CD4-positive, CD25-positive, alpha-beta regulatory T cell (primary cell): ENCODE measurements around the gene ZNF276. TPM values are rescaled to one million over a fixed set of nuclear protein-coding genes. Genes with fewer than 3 reads are reported as not detected.
"Not testable (repeated sequence)": the region's sequence is repeated elsewhere in the genome, so short reads cannot be mapped to it uniquely, and the experiment has no call there.

ENCODE experiments used
- ATAC-seq, 2 donors: fragments of 150-1000 bp; cut with Tn5 transposase; one replicate each; pipeline ENCODE4 v1.10.0; 2021; ENCODE audit warnings: low read depth in 2 of 2, moderate number of reproducible peaks in 2 of 2, moderate library complexity in 1 of 2
- DNase-seq, 3 donors: peaks; one replicate each; pipeline versions ENCODE4 v3.0.0 to v3.0.0-alpha.2; 2012 to 2022; ENCODE audit warnings: mixed read lengths in 1 of 3
- H3K27ac ChIP-seq: one replicate; pipeline ENCODE4 v1.7.0; 2013; ENCODE audit warnings: mild to moderate bottlenecking, low read length; ENCODE audit not compliant: insufficient read depth, poor library complexity, severe bottlenecking
- H3K27me3 ChIP-seq: one replicate; pipeline ENCODE4 v1.7.0; 2013; ENCODE audit warnings: low read length; ENCODE audit not compliant: control insufficient read depth, insufficient read depth
- H3K36me3 ChIP-seq: one replicate; pipeline ENCODE4 v1.7.0; 2013; ENCODE audit warnings: mild to moderate bottlenecking, low read length, moderate library complexity; ENCODE audit not compliant: control insufficient read depth, insufficient read depth
- H3K4me1 ChIP-seq: 2 replicates; pipeline ENCODE4 v1.7.0; 2013; ENCODE audit warnings: mild to moderate bottlenecking, low read length; ENCODE audit not compliant: insufficient read depth, control insufficient read depth, poor library complexity, severe bottlenecking
- H3K4me3 ChIP-seq: one replicate; pipeline ENCODE4 v1.7.0; 2013; ENCODE audit warnings: low read depth, mild to moderate bottlenecking, low read length, moderate library complexity
- H3K9me3 ChIP-seq, 2 experiments: 1 replicate in 1 of 2; 2 replicates in 1 of 2; pipeline ENCODE4 v1.7.0; 2013; ENCODE audit warnings: low read length in 2 of 2, mild to moderate bottlenecking in 1 of 2, moderate library complexity in 1 of 2; ENCODE audit not compliant: control insufficient read depth in 2 of 2
- H3K27ac Mint-ChIP-seq, 3 donors: one replicate each; pipeline ENCODE4 v1.8.0; 2020 to 2022; ENCODE audit warnings: mild to moderate bottlenecking in 3 of 3, mixed read lengths in 3 of 3, moderate library complexity in 2 of 3
- H3K27me3 Mint-ChIP-seq: one replicate; pipeline ENCODE4 v1.8.0; 2022; ENCODE audit warnings: mild to moderate bottlenecking, mixed read lengths
- H3K36me3 Mint-ChIP-seq: one replicate; pipeline ENCODE4 v1.8.0; 2020; ENCODE audit warnings: mixed read lengths
- H3K4me1 Mint-ChIP-seq, 4 donors: one replicate each; pipeline ENCODE4 v1.8.0; 2020 to 2022; ENCODE audit warnings: mixed read lengths in 4 of 4, mild to moderate bottlenecking in 1 of 4
- H3K4me3 Mint-ChIP-seq, 4 donors: one replicate each; pipeline ENCODE4 v1.8.0; 2020 to 2022; ENCODE audit warnings: mild to moderate bottlenecking in 4 of 4, mixed read lengths in 4 of 4, moderate library complexity in 3 of 4
- H3K9me3 Mint-ChIP-seq, 7 donors: one replicate each; pipeline ENCODE4 v1.8.0; 2020 to 2022; ENCODE audit warnings: mixed read lengths in 7 of 7, mild to moderate bottlenecking in 3 of 7, moderate library complexity in 2 of 7
- polyA plus RNA-seq, 4 donors: library from polyadenylated mRNA; unstranded; fragments of 300-500 nt; fragmentation: Illumina TruSeq; gene quantifications; one replicate each; pipeline ENCODE4 v1.2.3, GENCODE V29; 2021
- total RNA-seq: library from RNA; stranded (reverse); gene quantifications from one replicate; pipeline ENCODE4 v1.2.3, GENCODE V29; 2022

Gene ZNF276
- total and polyA plus RNA-seq, 5 donors from 2014 or later = 15.5 to 108 (median 20.7) TPM

DNA sequence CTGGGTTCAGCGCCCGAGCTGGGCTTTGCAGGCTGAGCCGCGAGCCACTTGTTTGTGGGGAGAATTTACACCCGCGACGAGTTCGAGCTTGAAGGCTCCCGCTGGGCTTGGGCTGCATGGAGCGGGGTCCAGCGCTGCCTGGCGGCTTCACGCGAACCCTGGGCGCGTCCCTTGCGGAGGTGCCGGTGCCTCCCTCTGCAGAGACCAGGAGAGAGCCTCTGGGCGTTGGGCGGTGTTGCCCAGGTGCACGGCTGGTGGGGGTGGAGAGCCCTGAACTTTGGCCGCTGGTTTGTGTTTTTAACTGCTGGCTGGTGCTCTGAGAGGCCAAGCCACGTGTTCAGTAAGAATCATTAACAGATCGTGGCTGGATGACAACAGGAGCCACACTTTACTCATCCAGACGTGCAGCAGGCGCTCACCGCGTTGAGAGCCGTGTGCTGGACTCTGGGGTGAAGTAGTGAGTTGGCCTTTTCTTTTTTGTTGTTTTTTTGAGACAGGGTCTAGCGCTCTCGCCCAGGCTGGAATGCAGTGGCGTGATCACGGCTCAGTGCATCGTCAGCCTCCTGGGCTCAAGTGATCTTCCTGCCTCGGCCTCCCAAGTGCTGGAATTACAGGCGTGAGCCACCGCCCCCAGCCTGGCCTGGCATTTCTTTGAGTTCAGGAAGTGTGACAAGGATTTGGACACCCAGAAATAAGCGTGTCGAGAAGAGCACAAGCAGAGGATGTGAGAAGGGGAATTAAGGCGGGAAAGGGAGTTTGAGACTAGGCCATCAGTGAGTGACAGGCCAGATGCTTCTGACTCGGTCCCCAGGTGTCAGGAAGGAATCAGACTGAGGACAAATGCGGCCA is 34.0 kb upstream of the ZNF276 start:
- Histone ChIP-seq H3K4me3 (peak overlapping the region; percentile 65), H3K4me1 (peaks cover 15% of the 10 kb centered on the region), H3K27ac (peak overlapping the region; percentile 86), H3K27me3 (no peaks in the 10 kb centered on the region), H3K36me3 (peaks cover 20% of the 10 kb centered on the region), H3K9me3 (no peaks in the 10 kb centered on the region)
- Mint-ChIP-seq H3K4me3 (peak overlapping the region; percentile 92 to 95 (median 94)), H3K36me3 (peaks cover 10% of the 10 kb centered on the region), H3K27ac (peak overlapping the region; percentile 71 to 93 (median 83)), H3K9me3 (no peaks in the 10 kb centered on the region), H3K27me3 (no peaks in the 10 kb centered on the region), H3K4me1 (peaks cover 0 to 27% (median 6%) of the 10 kb centered on the region in 4 donors)
- peak in 1 of 2 donors; percentile 19 for ATAC-seq
- DNase-seq = no peak

DNA sequence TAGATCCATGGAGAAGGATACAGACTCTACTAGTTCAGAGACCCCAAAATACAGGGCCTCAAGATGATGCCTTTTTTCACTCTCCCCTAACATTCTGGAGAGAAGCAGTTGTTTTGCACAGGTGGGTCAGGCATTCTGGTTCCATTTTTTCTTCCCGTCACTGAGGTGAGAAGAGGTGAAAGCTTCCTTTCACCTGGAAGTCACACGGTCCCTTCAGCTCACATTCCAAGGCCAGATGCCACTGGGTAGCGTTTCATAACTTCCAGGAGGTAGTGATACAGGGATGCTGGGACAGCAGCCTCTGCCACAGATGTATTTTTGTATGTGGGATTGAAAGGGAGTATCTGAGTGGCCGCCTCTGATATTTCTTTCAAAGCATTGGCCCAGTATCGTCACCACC is 32.9 kb upstream of the ZNF276 start:
- H3K9me3 Mint-ChIP-seq = no peaks in the 10 kb centered on the region
- no peak overlapping the region for H3K27ac Mint-ChIP-seq
- H3K4me3 Mint-ChIP-seq = peak overlapping the region; percentile 29 to 95 (median 92)
- ATAC-seq (no peak), DNase-seq (no peak)
- H3K36me3 Mint-ChIP-seq = peaks cover 13% of the 10 kb centered on the region
- H3K27me3 Mint-ChIP-seq = no peaks in the 10 kb centered on the region
- Histone ChIP-seq H3K4me3 (no peak overlapping the region), H3K9me3 (no peaks in the 10 kb centered on the region), H3K27ac (no peak overlapping the region), H3K4me1 (peaks cover 15% of the 10 kb centered on the region), H3K27me3 (no peaks in the 10 kb centered on the region), H3K36me3 (peaks cover 26% of the 10 kb centered on the region)
- peaks cover 0 to 27% (median 6%) of the 10 kb centered on the region in 4 donors for H3K4me1 Mint-ChIP-seq

- no peaks in the 10 kb centered on the region for H3K27me3 Mint-ChIP-seq
- H3K27me3 ChIP-seq = no peaks in the 10 kb centered on the region
- H3K4me3 Mint-ChIP-seq = peak overlapping the region in 1 of 4 donors; percentile 52
Observed at GRCh38 chr16:89689142-89689541, 32.2 kb upstream of the ZNF276 start.

DNA sequence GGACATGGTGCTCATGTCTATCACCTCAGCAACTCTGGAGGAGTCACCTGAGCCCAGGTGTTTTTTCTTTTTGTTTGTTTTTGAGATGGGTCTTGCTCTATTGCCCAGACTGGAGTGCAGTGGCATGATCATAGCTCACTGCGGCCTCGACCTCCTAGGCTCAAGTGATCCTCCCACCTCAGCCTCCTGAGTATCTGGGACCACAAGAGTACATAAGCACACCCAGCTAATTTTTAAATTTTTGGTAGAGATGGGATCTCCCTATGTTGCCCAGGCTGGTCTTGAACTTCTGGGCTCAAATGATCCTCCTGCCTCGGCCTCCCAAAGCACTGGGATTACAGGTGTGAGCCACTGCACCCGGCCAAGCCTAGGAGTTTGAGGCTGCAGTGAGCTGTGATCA is 31.7 kb upstream of the ZNF276 start:
- Mint-ChIP-seq H3K36me3 (peaks cover 16% of the 10 kb centered on the region), H3K4me3 (peak overlapping the region in 1 of 4 donors; percentile 52), H3K4me1 (peaks cover 0 to 26% (median 6%) of the 10 kb centered on the region in 4 donors)
- DNase-seq, H3K9me3 ChIP-seq, H3K9me3 Mint-ChIP-seq, H3K27ac Mint-ChIP-seq, H3K4me3 ChIP-seq, ATAC-seq, H3K27me3 Mint-ChIP-seq, H3K27ac ChIP-seq, H3K27me3 ChIP-seq: not testable (repeated sequence)
- Histone ChIP-seq H3K4me1 (peaks cover 15% of the 10 kb centered on the region), H3K36me3 (peaks cover 29% of the 10 kb centered on the region)

More at GRCh38 chr16:89689142-89689541, 32.2 kb upstream of the ZNF276 start:
- Histone ChIP-seq H3K27ac (no peak overlapping the region), H3K4me1 (peaks cover 15% of the 10 kb centered on the region), H3K4me3 (no peak overlapping the region), H3K9me3 (no peaks in the 10 kb centered on the region), H3K36me3 (peaks cover 29% of the 10 kb centered on the region)
- no peak for DNase-seq
- Mint-ChIP-seq H3K36me3 (peaks cover 17% of the 10 kb centered on the region), H3K4me1 (peaks cover 0 to 27% (median 6%) of the 10 kb centered on the region in 4 donors), H3K27ac (no peak overlapping the region), H3K9me3 (no peaks in the 10 kb centered on the region)
- no peak for ATAC-seq

- ATAC-seq (no peak), DNase-seq (no peak)
- Histone ChIP-seq H3K27ac (no peak overlapping the region), H3K36me3 (peaks cover 29% of the 10 kb centered on the region), H3K4me1 (peaks cover 15% of the 10 kb centered on the region), H3K9me3 (no peaks in the 10 kb centered on the region), H3K27me3 (no peaks in the 10 kb centered on the region), H3K4me3 (no peak overlapping the region)
- Mint-ChIP-seq H3K4me1 (peaks cover 0 to 26% (median 6%) of the 10 kb centered on the region in 4 donors), H3K27me3 (no peaks in the 10 kb centered on the region), H3K9me3 (no peaks in the 10 kb centered on the region), H3K4me3 (peak overlapping the region in 2 of 4 donors; percentile 52 to 54), H3K36me3 (peaks cover 13% of the 10 kb centered on the region), H3K27ac (no peak overlapping the region)
Observed at GRCh38 chr16:89690392-89690901, 30.9 kb upstream of the ZNF276 start.

DNA sequence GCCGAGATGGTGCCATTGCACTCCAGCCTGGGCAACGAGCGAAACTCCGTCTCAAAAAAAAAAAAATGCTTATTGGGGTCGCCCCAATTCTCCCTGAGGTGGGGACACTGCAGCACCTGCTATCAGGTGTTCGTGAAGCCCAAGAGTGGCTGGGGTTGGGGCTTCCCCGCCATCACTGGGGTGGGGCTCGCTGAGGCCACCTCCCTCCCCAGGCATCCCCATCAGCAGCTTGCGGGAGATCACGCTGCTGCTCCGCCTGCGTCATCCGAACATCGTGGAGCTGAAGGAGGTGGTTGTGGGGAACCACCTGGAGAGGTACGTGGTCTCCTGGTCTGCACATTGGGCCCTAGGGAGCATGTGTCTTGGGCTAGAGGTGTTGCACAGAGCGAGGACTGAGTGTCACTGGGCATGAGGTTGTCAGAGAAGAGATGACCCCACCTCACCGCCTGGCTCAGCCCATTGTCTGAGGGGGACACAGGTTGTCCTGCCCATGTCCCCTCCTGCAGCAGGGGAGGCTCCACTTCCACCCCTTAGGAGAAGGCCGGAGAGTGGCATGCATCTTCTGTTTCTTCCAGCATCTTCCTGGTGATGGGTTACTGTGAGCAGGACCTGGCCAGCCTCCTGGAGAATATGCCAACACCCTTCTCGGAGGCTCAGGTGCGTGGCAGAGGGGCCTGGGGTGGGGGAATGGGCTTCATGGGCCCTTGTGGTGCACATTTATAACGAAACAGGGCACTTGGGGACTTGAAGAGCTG is 29.9 kb upstream of the ZNF276 start:
- Histone ChIP-seq H3K36me3 (peaks cover 29% of the 10 kb centered on the region), H3K27ac (no peak overlapping the region), H3K27me3 (no peaks in the 10 kb centered on the region), H3K9me3 (no peaks in the 10 kb centered on the region), H3K4me1 (peaks cover 17% of the 10 kb centered on the region), H3K4me3 (no peak overlapping the region)
- Mint-ChIP-seq H3K36me3 (peaks cover 13% of the 10 kb centered on the region), H3K4me1 (peaks cover 0 to 27% (median 6%) of the 10 kb centered on the region in 4 donors), H3K9me3 (no peaks in the 10 kb centered on the region), H3K4me3 (no peak overlapping the region), H3K27me3 (no peaks in the 10 kb centered on the region), H3K27ac (peak overlapping the region in 1 of 3 donors; percentile 55)
- no peak for DNase-seq
- no peak for ATAC-seq

DNA sequence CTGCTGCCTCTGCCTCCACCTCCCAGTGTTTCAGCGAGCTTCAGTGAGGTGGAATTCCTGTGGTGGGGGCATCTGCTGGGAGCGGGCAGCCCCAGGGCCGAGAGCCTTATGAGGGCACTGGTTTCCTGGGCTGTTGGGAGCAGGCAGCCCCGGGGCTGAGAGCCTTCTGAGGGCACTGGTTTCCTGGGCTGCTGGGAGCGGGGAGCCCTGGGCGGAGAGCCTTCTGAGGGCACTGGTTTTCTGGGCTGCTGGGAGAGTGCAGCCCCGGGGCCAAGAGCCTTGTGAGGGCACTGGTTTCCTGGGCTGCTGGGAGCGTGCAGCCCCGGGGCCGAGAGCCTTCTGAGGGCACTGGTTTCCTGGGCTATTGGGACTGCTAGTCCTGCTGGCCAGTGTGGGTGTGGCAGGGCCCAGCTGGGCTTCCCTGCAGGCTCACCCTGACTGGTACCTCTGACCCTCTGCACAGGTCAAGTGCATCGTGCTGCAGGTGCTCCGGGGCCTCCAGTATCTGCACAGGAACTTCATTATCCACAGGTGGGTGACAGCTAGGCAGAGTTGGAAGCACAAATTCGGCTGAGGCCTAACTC is 29.3 kb upstream of the ZNF276 start:
- Mint-ChIP-seq H3K36me3 (peaks cover 13% of the 10 kb centered on the region), H3K4me3 (no peak overlapping the region), H3K27me3 (no peaks in the 10 kb centered on the region), H3K9me3 (no peaks in the 10 kb centered on the region), H3K4me1 (peaks cover 0 to 28% (median 5%) of the 10 kb centered on the region in 4 donors), H3K27ac (no peak overlapping the region)
- Histone ChIP-seq H3K27me3 (no peaks in the 10 kb centered on the region), H3K36me3 (peaks cover 29% of the 10 kb centered on the region), H3K27ac (no peak overlapping the region), H3K4me1 (peaks cover 23% of the 10 kb centered on the region), H3K9me3 (no peaks in the 10 kb centered on the region), H3K4me3 (no peak overlapping the region)
- DNase-seq = no peak
- no peak for ATAC-seq
